ENCODE data around the gene RAB26.
"Not testable (repeated sequence)": the region's sequence is repeated elsewhere in the genome, so short reads cannot be mapped to it uniquely, and the experiment has no call there.

Gene RAB26

GRCh38 chr16:2147981-2148671 lies at the start of gene RAB26:
Gene RAB26 (plus strand): TSS chr16:2148625. CDS start chr16:2148784, 159 bp downstream.
- DNase-seq: peak; percentile 18

GRCh38 chr16:2101581-2101980 lies 46.8 kb upstream of the RAB26 start:
- DNase-seq: not testable (repeated sequence)

GRCh38 chr16:2102471-2102870 lies 46.0 kb upstream of the RAB26 start:
- no peak for DNase-seq

GRCh38 chr16:2104464-2104863 lies 44.0 kb upstream of the RAB26 start:
- not testable (repeated sequence) for DNase-seq

- DNase-seq: not testable (repeated sequence)
These were observed 43.1 kb upstream of the RAB26 start for GRCh38 chr16:2105291-2105690.

- not testable (repeated sequence) for DNase-seq
These were observed 42.7 kb upstream of the RAB26 start for GRCh38 chr16:2105769-2106168.

- not testable (repeated sequence) for DNase-seq
These were observed 42.2 kb upstream of the RAB26 start for GRCh38 chr16:2106211-2106610.

GRCh38 chr16:2107121-2107790 lies 41.2 kb upstream of the RAB26 start:
- DNase-seq: not testable (repeated sequence)

- not testable (repeated sequence) for DNase-seq
These were observed 40.7 kb upstream of the RAB26 start for GRCh38 chr16:2107791-2108125.

- not testable (repeated sequence) for DNase-seq
These were observed 39.8 kb upstream of the RAB26 start for GRCh38 chr16:2108446-2109270.

- not testable (repeated sequence) for DNase-seq
These were observed 39.2 kb upstream of the RAB26 start for GRCh38 chr16:2109271-2109580.

GRCh38 chr16:2109872-2110271 lies 38.6 kb upstream of the RAB26 start:
- DNase-seq: not testable (repeated sequence)

- DNase-seq: not testable (repeated sequence)
These were observed 38.0 kb upstream of the RAB26 start for GRCh38 chr16:2110332-2111008.

GRCh38 chr16:2111009-2111353 lies 37.4 kb upstream of the RAB26 start:
- not testable (repeated sequence) for DNase-seq

GRCh38 chr16:2111412-2112335 lies 36.8 kb upstream of the RAB26 start:
- DNase-seq: not testable (repeated sequence)

- not testable (repeated sequence) for DNase-seq
These were observed 35.8 kb upstream of the RAB26 start for GRCh38 chr16:2112539-2113106.

GRCh38 chr16:2114225-2114624 lies 34.2 kb upstream of the RAB26 start:
- not testable (repeated sequence) for DNase-seq

- not testable (repeated sequence) for DNase-seq
These were observed 33.4 kb upstream of the RAB26 start for GRCh38 chr16:2114885-2115590.

- no peak for DNase-seq
These were observed 32.8 kb upstream of the RAB26 start for GRCh38 chr16:2115591-2115973.

- not testable (repeated sequence) for DNase-seq
These were observed 32.0 kb upstream of the RAB26 start for GRCh38 chr16:2116428-2116827.

GRCh38 chr16:2117341-2117740 lies 31.1 kb upstream of the RAB26 start:
- DNase-seq: not testable (repeated sequence)
